Right forelimb (tissue), 1 donor: ENCODE results near the gene DCAF11.

Experiments
- DNase-seq: peaks from one replicate; pipeline ENCODE4 v3.0.0-alpha.2; 2018

Gene DCAF11

GRCh38 chr14:24162093-24162492 lies 47.5 kb downstream of the DCAF11 start:
- DNase-seq = no peak

GRCh38 chr14:24164518-24164991 lies 50.0 kb downstream of the DCAF11 start:
- DNase-seq = no peak

GRCh38 chr14:24165785-24166184 lies 51.2 kb downstream of the DCAF11 start:
- no peak for DNase-seq

GRCh38 chr14:24167469-24168114 lies 53.0 kb downstream of the DCAF11 start:
- DNase-seq = no peak

- peak; percentile 90 for DNase-seq
These were observed 57.1 kb downstream of the DCAF11 start, which contains the start of gene REC8 for GRCh38 chr14:24171422-24172260. REC8 (plus strand) TSS chr14:24172080; CDS start chr14:24172553, 473 bp downstream.

- no peak for DNase-seq
These were observed 57.8 kb downstream of the DCAF11 start for GRCh38 chr14:24172261-24172860.

GRCh38 chr14:24172871-24173281 lies 58.3 kb downstream of the DCAF11 start:
- no peak for DNase-seq
